Measurements from ENCODE around the gene UBAC2.

DNA sequence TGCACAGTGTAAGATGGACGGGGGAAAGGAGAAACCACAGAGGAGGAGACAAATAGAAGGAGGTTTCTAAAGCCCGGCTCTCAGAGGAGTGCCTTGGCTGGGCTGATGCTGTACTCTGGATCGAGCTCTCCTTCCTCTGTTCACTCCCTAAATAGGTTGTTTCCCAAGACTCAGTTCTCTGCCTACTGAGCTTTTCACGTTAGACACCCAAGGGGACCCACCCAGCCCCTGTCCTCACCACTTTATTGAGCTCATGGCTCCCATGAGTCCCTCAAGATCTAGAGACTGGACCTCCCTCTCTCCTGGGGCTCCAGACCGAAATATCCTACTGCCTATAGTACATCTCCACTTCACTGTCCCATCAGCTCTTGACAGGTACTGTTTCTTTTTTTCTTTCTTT is 144.7 kb downstream of the UBAC2 start:
- TF ChIP-seq CTCF (conservative IDR thresholded peaks at IDR 0.05) (no peak), EZH2 (IDR thresholded peaks at IDR 0.05; ENCODE audit: low read depth) (no peak)

Measured in PC-9 (cell line).